ENCODE measurements around the gene IFNA21.

IFNA21 gene

GRCh38 chr9:21141427-21141882, 25.0 kb downstream of the IFNA21 start, which contains the start of gene IFNW1:
IFNW1 (minus strand) TSS chr9:21141832; CDS start chr9:21141570, 262 bp downstream.
- TF ChIP-seq, protein P1, sequence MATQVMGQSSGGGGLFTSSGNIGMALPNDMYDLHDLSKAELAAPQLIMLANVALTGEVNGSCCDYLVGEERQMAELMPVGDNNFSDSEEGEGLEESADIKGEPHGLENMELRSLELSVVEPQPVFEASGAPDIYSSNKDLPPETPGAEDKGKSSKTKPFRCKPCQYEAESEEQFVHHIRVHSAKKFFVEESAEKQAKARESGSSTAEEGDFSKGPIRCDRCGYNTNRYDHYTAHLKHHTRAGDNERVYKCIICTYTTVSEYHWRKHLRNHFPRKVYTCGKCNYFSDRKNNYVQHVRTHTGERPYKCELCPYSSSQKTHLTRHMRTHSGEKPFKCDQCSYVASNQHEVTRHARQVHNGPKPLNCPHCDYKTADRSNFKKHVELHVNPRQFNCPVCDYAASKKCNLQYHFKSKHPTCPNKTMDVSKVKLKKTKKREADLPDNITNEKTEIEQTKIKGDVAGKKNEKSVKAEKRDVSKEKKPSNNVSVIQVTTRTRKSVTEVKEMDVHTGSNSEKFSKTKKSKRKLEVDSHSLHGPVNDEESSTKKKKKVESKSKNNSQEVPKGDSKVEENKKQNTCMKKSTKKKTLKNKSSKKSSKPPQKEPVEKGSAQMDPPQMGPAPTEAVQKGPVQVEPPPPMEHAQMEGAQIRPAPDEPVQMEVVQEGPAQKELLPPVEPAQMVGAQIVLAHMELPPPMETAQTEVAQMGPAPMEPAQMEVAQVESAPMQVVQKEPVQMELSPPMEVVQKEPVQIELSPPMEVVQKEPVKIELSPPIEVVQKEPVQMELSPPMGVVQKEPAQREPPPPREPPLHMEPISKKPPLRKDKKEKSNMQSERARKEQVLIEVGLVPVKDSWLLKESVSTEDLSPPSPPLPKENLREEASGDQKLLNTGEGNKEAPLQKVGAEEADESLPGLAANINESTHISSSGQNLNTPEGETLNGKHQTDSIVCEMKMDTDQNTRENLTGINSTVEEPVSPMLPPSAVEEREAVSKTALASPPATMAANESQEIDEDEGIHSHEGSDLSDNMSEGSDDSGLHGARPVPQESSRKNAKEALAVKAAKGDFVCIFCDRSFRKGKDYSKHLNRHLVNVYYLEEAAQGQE (IDR thresholded peaks at IDR 0.05; ENCODE audit: insufficient read depth in 1 of 2, low read depth in 2 of 2, low read length in 2 of 2): no peak
- no peak for TF ChIP-seq POLR2AphosphoS5 (IDR thresholded peaks at IDR 0.05; ENCODE audit: low read depth, low read length)
- no peak for TF ChIP-seq FOXP2 (optimal IDR thresholded peaks at IDR 0.05; ENCODE audit: borderline replicate concordance, extremely low read depth, extremely low read length, insufficient read depth)
- TF ChIP-seq TAF1 (IDR thresholded peaks at IDR 0.05; ENCODE audit: borderline replicate concordance, insufficient read depth, low read length): no peak
- TF ChIP-seq SIN3A (IDR thresholded peaks at IDR 0.05; ENCODE audit: borderline replicate concordance, insufficient read depth, low read length): no peak

DNA sequence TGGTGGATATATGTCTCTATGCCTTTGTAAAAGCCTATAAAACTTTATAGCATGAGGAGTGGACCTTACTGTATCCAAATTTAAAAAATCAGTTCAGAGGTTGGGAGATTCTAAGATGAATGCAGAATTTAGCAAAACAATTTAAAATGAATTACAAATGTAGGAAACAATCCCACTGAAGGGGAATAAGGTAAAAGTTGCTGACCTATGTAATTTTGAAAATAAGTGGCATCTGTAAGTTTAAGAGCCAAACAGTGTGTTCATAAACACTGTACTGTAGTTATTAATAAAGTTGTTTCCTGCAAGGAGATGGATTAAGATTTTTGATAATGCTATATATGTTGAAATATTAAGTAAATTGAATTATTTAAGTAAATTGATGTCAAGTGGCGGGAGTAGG, 29.4 kb downstream of the IFNA21 start:
- TF ChIP-seq FOXP2 (optimal IDR thresholded peaks at IDR 0.05; ENCODE audit: borderline replicate concordance, extremely low read depth, extremely low read length, insufficient read depth) (no peak), SIN3A (IDR thresholded peaks at IDR 0.05; ENCODE audit: borderline replicate concordance, insufficient read depth, low read length) (no peak), TAF1 (IDR thresholded peaks at IDR 0.05; ENCODE audit: borderline replicate concordance, insufficient read depth, low read length) (no peak), POLR2AphosphoS5 (IDR thresholded peaks at IDR 0.05; ENCODE audit: low read depth, low read length) (no peak)
- TF ChIP-seq, protein P1 (IDR thresholded peaks at IDR 0.05; ENCODE audit: insufficient read depth in 1 of 2, low read depth in 2 of 2, low read length in 2 of 2): no peak

DNA sequence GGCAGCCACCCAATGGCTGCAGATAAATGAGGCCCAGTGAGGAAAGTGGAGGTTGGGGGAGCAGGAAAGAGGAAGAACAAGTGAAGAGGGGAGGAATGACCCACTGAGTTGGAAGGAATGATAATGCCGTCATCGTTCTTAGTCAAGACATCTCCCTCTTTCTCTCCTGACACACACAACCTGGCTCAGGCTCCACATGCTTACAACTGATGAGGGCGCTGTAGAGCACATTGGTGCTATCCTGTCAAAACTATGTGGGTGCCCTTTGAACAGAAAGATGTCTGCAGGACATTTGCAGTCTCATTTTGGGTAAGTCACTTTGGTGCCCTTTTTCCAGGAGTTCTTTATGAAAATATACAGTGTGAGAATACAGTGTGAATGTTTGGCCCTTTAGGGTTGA, 30.7 kb downstream of the IFNA21 start:
- no peak for TF ChIP-seq FOXP2 (optimal IDR thresholded peaks at IDR 0.05; ENCODE audit: borderline replicate concordance, extremely low read depth, extremely low read length, insufficient read depth)
- TF ChIP-seq TAF1 (IDR thresholded peaks at IDR 0.05; ENCODE audit: borderline replicate concordance, insufficient read depth, low read length): no peak
- no peak for TF ChIP-seq SIN3A (IDR thresholded peaks at IDR 0.05; ENCODE audit: borderline replicate concordance, insufficient read depth, low read length)
- TF ChIP-seq, protein P1 (IDR thresholded peaks at IDR 0.05; ENCODE audit: insufficient read depth in 1 of 2, low read depth in 2 of 2, low read length in 2 of 2): no peak
- TF ChIP-seq POLR2AphosphoS5 (IDR thresholded peaks at IDR 0.05; ENCODE audit: low read depth, low read length): no peak

DNA sequence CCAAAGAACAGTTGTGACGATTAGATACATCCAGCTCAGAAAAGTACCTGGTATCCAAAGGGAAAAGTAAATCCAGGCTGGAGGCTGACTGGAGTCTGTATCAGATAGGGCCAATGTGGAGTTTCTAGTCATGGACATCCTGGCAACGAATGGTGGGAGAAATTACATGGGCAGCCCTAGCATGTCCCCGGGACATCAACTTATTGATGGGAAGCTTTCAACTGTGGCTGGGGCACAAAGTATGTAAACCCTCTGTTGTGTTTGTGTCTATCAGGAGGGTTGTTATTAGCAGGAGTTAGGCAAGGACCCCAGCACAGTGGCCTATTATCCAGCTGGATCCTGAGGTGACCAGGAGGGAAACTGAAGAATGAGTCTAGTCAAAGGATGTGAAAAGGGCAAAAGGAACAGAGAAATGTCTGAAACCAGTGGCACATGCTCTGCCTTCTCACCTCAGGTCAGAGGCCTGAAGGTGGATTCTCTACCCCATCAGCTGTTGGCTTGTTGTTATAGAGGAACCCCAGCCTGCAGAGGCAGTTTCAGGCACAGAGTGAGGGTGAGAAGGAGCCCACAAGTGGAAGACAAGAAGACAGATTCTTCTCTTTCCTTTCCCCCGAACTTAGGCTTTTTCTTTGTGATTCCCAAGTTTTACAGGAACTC, 44.7 kb downstream of the IFNA21 start:
- TF ChIP-seq SIN3A (IDR thresholded peaks at IDR 0.05; ENCODE audit: borderline replicate concordance, insufficient read depth, low read length): no peak
- TF ChIP-seq, protein P1 (IDR thresholded peaks at IDR 0.05; ENCODE audit: insufficient read depth in 1 of 2, low read depth in 2 of 2, low read length in 2 of 2): no peak
- no peak for TF ChIP-seq FOXP2 (optimal IDR thresholded peaks at IDR 0.05; ENCODE audit: borderline replicate concordance, extremely low read depth, extremely low read length, insufficient read depth)
- no peak for TF ChIP-seq POLR2AphosphoS5 (IDR thresholded peaks at IDR 0.05; ENCODE audit: low read depth, low read length)
- TF ChIP-seq TAF1 (IDR thresholded peaks at IDR 0.05; ENCODE audit: borderline replicate concordance, insufficient read depth, low read length): no peak
